OCI-LY1 (cell line): ENCODE data around the gene E2F6.

Experiments used
- H2AFZ ChIP-seq: fragments of 200-600 bp; sonication (generic), shearing (Covaris generic); 2 replicates; pipeline ENCODE4 v1.6.0; 2014; ENCODE audit warnings: antibody characterized with exemption, mild to moderate bottlenecking, low read length
- H3F3A ChIP-seq: fragments of 200-600 bp; sonication (generic), shearing (Covaris generic); 2 replicates; pipeline ENCODE4 v1.6.0; 2014; ENCODE audit warnings: mild to moderate bottlenecking, antibody characterized with exemption, low read length, moderate library complexity; ENCODE audit not compliant: insufficient read depth
- H3K27ac ChIP-seq: fragments of 200-600 bp; sonication (generic); 2 replicates; pipeline ENCODE4 v1.5.1; 2014; ENCODE audit warnings: low read length, mixed run types, mild to moderate bottlenecking, low read depth; ENCODE audit not compliant: poor library complexity, severe bottlenecking
- H3K27me3 ChIP-seq: fragments of 200-600 bp; sonication (generic); 2 replicates; pipeline ENCODE4 v1.6.0; 2014; ENCODE audit warnings: antibody characterized with exemption, mild to moderate bottlenecking, low read length, moderate library complexity; ENCODE audit not compliant: insufficient read depth
- H3K36me3 ChIP-seq: fragments of 200-600 bp; sonication (generic); 2 replicates; pipeline ENCODE4 v1.6.1; 2014; ENCODE audit warnings: mild to moderate bottlenecking, antibody characterized with exemption, low read length, moderate library complexity, mixed read lengths; ENCODE audit not compliant: insufficient read depth
- H3K4me1 ChIP-seq: fragments of 200-600 bp; sonication (generic); 2 replicates; pipeline ENCODE4 v1.5.1; 2014; ENCODE audit warnings: mild to moderate bottlenecking, low read length, moderate library complexity; ENCODE audit not compliant: insufficient read depth, severe bottlenecking
- H3K4me2 ChIP-seq: fragments of 200-600 bp; sonication (generic), shearing (Covaris generic); 2 replicates; pipeline ENCODE4 v1.6.1; 2014; ENCODE audit warnings: low read length
- H3K4me3 ChIP-seq: fragments of 200-600 bp; sonication (generic); 2 replicates; pipeline ENCODE4 v1.5.1; 2014; ENCODE audit warnings: low read length, low read depth, mild to moderate bottlenecking, mixed read lengths; ENCODE audit not compliant: poor library complexity, severe bottlenecking
- H3K79me2 ChIP-seq: fragments of 200-600 bp; shearing (Covaris generic); 2 replicates; pipeline ENCODE4 v1.6.1; 2016; ENCODE audit warnings: mixed run types, low read length, mixed read lengths; ENCODE audit not compliant: insufficient read depth
- H3K9ac ChIP-seq: fragments of 200-600 bp; sonication (generic), shearing (Covaris generic); 2 replicates; pipeline ENCODE4 v1.6.1; 2014; ENCODE audit warnings: mild to moderate bottlenecking, low read length, mixed read lengths
- H3K9me2 ChIP-seq: fragments of 200-600 bp; sonication (generic), shearing (Covaris generic); 2 replicates; pipeline ENCODE4 v1.6.1; 2014; ENCODE audit warnings: low read depth, mild to moderate bottlenecking, low read length, mixed read lengths
- H3K9me3 ChIP-seq: fragments of 200-600 bp; shearing (Covaris generic); 2 replicates; pipeline ENCODE4 v1.6.1; 2014; ENCODE audit warnings: low read length, mixed read lengths
- H4K20me1 ChIP-seq: fragments of 200-600 bp; sonication (generic), shearing (Covaris generic); 2 replicates; pipeline ENCODE4 v1.6.0; 2016; ENCODE audit warnings: mild to moderate bottlenecking, low read length; ENCODE audit not compliant: insufficient read depth
- EZH2 ChIP-seq: fragments of 200-600 bp; sonication (generic), shearing (Covaris generic); IDR thresholded peaks from 2 replicates; pipeline ENCODE4 v1.8.0; 2017; ENCODE audit warnings: borderline replicate concordance, mixed run types, mild to moderate bottlenecking, antibody characterized with exemption, low read length, moderate library complexity, mixed read lengths
- TF ChIP-seq, protein P1 (sequence below): fragments of 200-600 bp; sonication (generic), shearing (Covaris generic); IDR thresholded peaks from 2 replicates; pipeline ENCODE4 v1.5.1; 2017; ENCODE audit warnings: mild to moderate bottlenecking, antibody characterized with exemption, low read length, moderate library complexity, mixed read lengths

The E2F6 gene

DNA sequence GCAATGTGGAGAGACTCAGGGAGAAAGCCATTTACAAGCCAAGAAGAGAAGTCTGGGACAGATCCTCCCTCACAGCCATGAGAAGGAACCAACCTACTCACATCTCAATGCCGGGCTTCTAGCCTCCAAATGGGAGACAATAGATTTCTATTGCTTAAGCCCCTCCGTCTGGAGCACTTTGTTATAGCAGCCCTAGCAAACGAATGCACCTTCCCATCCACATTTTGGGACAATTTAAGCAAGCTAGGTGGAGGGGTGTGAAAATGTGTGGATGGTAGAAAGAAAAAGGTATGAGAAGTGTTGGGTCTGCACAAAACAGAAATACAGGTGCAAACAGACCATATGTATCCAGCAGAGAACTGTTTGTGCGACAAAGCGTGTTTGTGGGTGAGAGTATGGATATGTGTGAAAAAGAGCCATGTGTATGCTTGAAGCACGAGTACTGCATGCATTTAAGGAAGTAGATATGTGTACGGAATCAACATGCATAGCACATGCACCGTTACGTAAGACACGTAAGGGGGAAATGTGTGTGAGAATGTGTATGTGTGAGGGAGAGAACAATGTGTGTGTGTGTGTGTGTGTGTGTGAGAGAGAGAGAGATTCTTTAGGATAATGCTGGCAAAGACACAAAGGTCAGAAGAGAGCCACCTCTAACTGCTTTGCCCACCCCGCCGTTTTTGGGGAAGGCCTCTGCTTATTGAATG is 13.1 kb upstream of the E2F6 start:
- H3K4me1 ChIP-seq, result peaks cover 24% of the 10 kb centered on the region
- TF ChIP-seq, protein P1, sequence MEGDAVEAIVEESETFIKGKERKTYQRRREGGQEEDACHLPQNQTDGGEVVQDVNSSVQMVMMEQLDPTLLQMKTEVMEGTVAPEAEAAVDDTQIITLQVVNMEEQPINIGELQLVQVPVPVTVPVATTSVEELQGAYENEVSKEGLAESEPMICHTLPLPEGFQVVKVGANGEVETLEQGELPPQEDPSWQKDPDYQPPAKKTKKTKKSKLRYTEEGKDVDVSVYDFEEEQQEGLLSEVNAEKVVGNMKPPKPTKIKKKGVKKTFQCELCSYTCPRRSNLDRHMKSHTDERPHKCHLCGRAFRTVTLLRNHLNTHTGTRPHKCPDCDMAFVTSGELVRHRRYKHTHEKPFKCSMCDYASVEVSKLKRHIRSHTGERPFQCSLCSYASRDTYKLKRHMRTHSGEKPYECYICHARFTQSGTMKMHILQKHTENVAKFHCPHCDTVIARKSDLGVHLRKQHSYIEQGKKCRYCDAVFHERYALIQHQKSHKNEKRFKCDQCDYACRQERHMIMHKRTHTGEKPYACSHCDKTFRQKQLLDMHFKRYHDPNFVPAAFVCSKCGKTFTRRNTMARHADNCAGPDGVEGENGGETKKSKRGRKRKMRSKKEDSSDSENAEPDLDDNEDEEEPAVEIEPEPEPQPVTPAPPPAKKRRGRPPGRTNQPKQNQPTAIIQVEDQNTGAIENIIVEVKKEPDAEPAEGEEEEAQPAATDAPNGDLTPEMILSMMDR, result no peak
- no peak for TF ChIP-seq EZH2
- H3K79me2 ChIP-seq, result no peaks in the 10 kb centered on the region
- no peak overlapping the region for H3K4me2 ChIP-seq
- no peaks in the 10 kb centered on the region for H3K9me2 ChIP-seq
- H2AFZ ChIP-seq, result no peak overlapping the region
- no peak overlapping the region for H3K4me3 ChIP-seq
- H4K20me1 ChIP-seq, result no peaks in the 10 kb centered on the region
- H3K27me3 ChIP-seq, result no peaks in the 10 kb centered on the region
- no peaks in the 10 kb centered on the region for H3K9me3 ChIP-seq
- H3F3A ChIP-seq, result no peaks in the 10 kb centered on the region; the same call in 1 of the 2 replicates
- H3K27ac ChIP-seq, result no peak overlapping the region
- H3K36me3 ChIP-seq, result no peaks in the 10 kb centered on the region
- no peak overlapping the region for H3K9ac ChIP-seq

DNA sequence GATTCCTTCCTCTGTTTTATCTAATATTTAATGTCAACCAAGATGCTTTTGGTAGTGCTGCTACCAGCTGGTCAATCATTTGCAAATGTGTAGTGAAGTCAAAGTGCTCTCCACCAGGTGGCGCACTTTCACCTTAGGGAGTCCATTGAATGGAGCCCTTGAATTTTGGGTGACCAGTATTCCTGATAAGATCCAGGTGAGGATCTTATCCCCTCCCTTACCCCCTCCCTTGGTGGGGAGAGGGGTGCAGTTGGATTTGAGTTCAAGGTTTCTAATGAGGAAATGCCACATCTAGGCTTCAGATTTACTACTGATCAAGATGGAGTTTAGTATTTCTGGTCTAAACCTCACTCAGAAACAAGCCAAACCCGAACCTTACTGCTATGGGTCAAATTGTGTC is 12.0 kb upstream of the E2F6 start:
- Histone ChIP-seq H3F3A (no peaks in the 10 kb centered on the region; the same call in 1 of the 2 replicates), H3K79me2 (no peaks in the 10 kb centered on the region), H3K9me2 (no peaks in the 10 kb centered on the region), H3K4me1 (peaks cover 24% of the 10 kb centered on the region), H3K4me3 (no peak overlapping the region), H3K9ac (no peak overlapping the region), H3K27me3 (no peaks in the 10 kb centered on the region), H3K4me2 (no peak overlapping the region), H3K27ac (no peak overlapping the region), H2AFZ (no peak overlapping the region), H4K20me1 (no peaks in the 10 kb centered on the region), H3K9me3 (no peaks in the 10 kb centered on the region), H3K36me3 (no peaks in the 10 kb centered on the region)
- TF ChIP-seq EZH2, result no peak
- TF ChIP-seq, protein P1, result peak; percentile 96

DNA sequence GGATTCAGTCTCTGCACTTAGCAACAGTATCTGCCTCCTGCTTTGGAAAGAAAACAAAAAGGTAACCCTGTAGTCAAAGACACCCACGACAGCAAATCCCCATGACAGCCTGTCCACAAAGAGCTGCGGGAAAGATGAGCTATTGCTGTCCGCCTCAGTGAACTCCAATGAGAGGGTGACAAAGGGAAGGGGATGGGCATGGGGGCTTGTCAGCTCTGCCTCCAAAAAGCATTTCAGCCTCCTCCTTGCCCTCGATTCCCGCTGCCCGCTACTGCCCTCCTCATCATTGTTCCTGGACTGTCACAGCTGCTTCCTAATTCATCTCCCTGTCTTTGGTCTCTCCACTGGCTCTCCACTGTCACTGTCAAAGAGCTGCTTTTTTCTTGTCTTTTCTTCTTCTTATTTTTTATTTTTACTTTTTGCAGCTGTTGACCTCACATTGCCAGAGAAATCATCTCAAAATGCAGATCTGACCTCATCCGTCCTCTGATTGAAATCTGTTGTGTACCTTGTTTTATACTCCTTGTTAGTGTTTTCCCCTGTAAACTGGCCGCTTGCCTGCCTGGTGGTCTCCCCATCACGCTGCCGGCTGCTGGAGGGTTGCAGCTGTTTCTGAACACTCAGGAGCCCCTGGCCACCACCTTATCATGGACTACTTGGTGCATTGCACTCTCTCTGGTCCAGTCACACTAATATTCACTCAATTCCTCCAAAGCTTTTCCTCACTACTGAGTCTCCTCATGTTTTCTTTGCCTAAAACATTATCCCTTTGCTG is 7.9 kb upstream of the E2F6 start:
- H3K9me3 ChIP-seq, result no peaks in the 10 kb centered on the region
- H3K4me1 ChIP-seq, result peaks cover 8% of the 10 kb centered on the region
- no peaks in the 10 kb centered on the region for H3K79me2 ChIP-seq
- H3K27me3 ChIP-seq, result no peaks in the 10 kb centered on the region
- no peak overlapping the region for H3K4me3 ChIP-seq
- H3K9me2 ChIP-seq, result no peaks in the 10 kb centered on the region
- H3F3A ChIP-seq, result no peaks in the 10 kb centered on the region; the same call in 1 of the 2 replicates
- no peak overlapping the region for H3K9ac ChIP-seq
- H3K4me2 ChIP-seq, result no peak overlapping the region
- peaks cover 16% of the 10 kb centered on the region for H3K36me3 ChIP-seq
- TF ChIP-seq, protein P1, result no peak
- TF ChIP-seq EZH2, result no peak
- no peak overlapping the region for H3K27ac ChIP-seq
- no peaks in the 10 kb centered on the region for H4K20me1 ChIP-seq
- H2AFZ ChIP-seq, result no peak overlapping the region
